K562 (cell line): ENCODE measurements around the gene CD3D. TPM values are rescaled to one million over a fixed set of nuclear protein-coding genes. Genes with fewer than 3 reads are reported as not detected.

Experiments
- ATAC-seq: fragments of 200-7000 bp; cut with Tn5 transposase; 3 replicates; pipeline ENCODE4 v1.9.1; 2020; ENCODE audit warnings: moderate library complexity
- BruUV-seq: library from RNA; stranded (reverse); fragments of 400-500 nt; replicated peaks from 2 replicates; lab custom pipeline; 2021; lab: Mats Ljungman, UMichigan
- CTCF ChIA-PET: fragments of 300-600 bp; formaldehyde crosslinking; extraction: SDS; loops from one replicate; lab custom pipeline; 2021; ENCODE audit warnings: low intra/inter-chr PET ratio; lab: Yijun Ruan, JAX
- POLR2A ChIA-PET: fragments of 300-600, 350-650 bp; sonication (Branson Sonifier 250); formaldehyde crosslinking; extraction: SDS; loops from one replicate; lab custom pipeline; 2021; ENCODE audit warnings: antibody characterized with exemption, inconsistent platforms; lab: Yijun Ruan, JAX
- DNase-seq, 4 experiments: peaks; one replicate each; pipeline versions ENCODE4 v3.0.0 to v3.0.0-alpha.2; 2011 to 2018; ENCODE audit warnings: low spot score in 3 of 4, mixed read lengths in 3 of 4; ENCODE audit errors: extremely low read depth in 1 of 4
- FAIRE-seq: peaks from 2 replicates; lab custom pipeline; 2011; peaks lifted over from hg19 to GRCh38; lab: Jason Lieb, UNC
- H2AFZ ChIP-seq: 2 replicates; pipeline ENCODE4 v1.6.0; 2011; ENCODE audit warnings: low read depth, low read length, control low read depth, inconsistent platforms
- H3K27ac ChIP-seq: fragments of 200-600 bp; 3 replicates; pipeline ENCODE4 v1.8.0; 2011; ENCODE audit warnings: low read depth, mild to moderate bottlenecking, control low read depth, inconsistent platforms, low read length, moderate library complexity, mixed read lengths; ENCODE audit errors: extremely low read depth
- H3K27me3 ChIP-seq, 2 experiments: fragments of 300-600 bp in 1 of 2; 2 replicates in 1 of 2; 3 replicates in 1 of 2; pipeline versions ENCODE4 v1.6.0 to v1.8.0; 2011; ENCODE audit warnings: inconsistent platforms in 2 of 2, low read length in 2 of 2, mild to moderate bottlenecking in 1 of 2, mixed read lengths in 1 of 2, moderate library complexity in 1 of 2; ENCODE audit not compliant: control insufficient read depth in 2 of 2, insufficient read depth in 2 of 2
- H3K36me3 ChIP-seq: fragments of 300-600 bp; 3 replicates; pipeline ENCODE4 v1.8.0; 2011; ENCODE audit warnings: mild to moderate bottlenecking, low read length, inconsistent platforms; ENCODE audit not compliant: control insufficient read depth, insufficient read depth
- H3K4me1 ChIP-seq, 2 experiments: fragments of 200-600 bp in 1 of 2; replicated peaks in 1 of 2; 2 replicates in 1 of 2; 3 replicates in 1 of 2; pipeline versions ENCODE4 v1.5.1 to v1.8.0; 2011; ENCODE audit warnings: inconsistent platforms in 2 of 2, low read length in 2 of 2, mild to moderate bottlenecking in 1 of 2, mixed read lengths in 1 of 2, moderate library complexity in 1 of 2; ENCODE audit not compliant: control insufficient read depth in 2 of 2, insufficient read depth in 2 of 2
- H3K4me2 ChIP-seq: 2 replicates; pipeline ENCODE4 v1.6.1; 2011; ENCODE audit warnings: low read length, control low read depth, inconsistent platforms, mixed read lengths; ENCODE audit not compliant: insufficient read depth
- H3K4me3 ChIP-seq: fragments of 200-600 bp; sonication (generic), shearing (Covaris generic); 2 replicates; pipeline ENCODE4 v1.5.1; 2016; ENCODE audit warnings: control low read depth, inconsistent platforms
- H3K79me2 ChIP-seq: fragments of 200-600 bp; 3 replicates; pipeline ENCODE4 v1.8.0; 2011; ENCODE audit warnings: low read length, inconsistent platforms; ENCODE audit not compliant: control insufficient read depth, insufficient read depth
- H3K9ac ChIP-seq, 2 experiments: 2 replicates each; pipeline versions ENCODE4 v1.6.0 to v1.6.1; 2011; ENCODE audit warnings: low read depth in 2 of 2, low read length in 2 of 2, control low read depth in 1 of 2, inconsistent platforms in 1 of 2, mild to moderate bottlenecking in 1 of 2, mixed read lengths in 1 of 2; ENCODE audit not compliant: insufficient read depth in 1 of 2
- H3K9me1 ChIP-seq: one replicate; pipeline ENCODE4 v1.6.0; 2011; ENCODE audit warnings: inconsistent platforms, mild to moderate bottlenecking, low read length, moderate library complexity; ENCODE audit not compliant: control insufficient read depth, insufficient read depth
- H3K9me3 ChIP-seq: replicated peaks from 2 replicates; pipeline ENCODE4 v1.5.1; 2011; ENCODE audit warnings: low read depth, low read length, inconsistent platforms; ENCODE audit not compliant: control insufficient read depth, insufficient read depth
- H4K20me1 ChIP-seq: replicated peaks from 2 replicates; pipeline ENCODE4 v1.6.1; 2011; ENCODE audit warnings: low read length, inconsistent platforms, mixed read lengths; ENCODE audit not compliant: control insufficient read depth, insufficient read depth
- CXXC5 ChIP-seq: fragments of 250-450 bp; sonication (Bioruptor Pico); IDR thresholded peaks from 2 replicates; pipeline ENCODE4 v1.8.0; 2022; ENCODE audit warnings: inconsistent platforms, mild to moderate bottlenecking, moderate library complexity
- EHMT2 ChIP-seq: fragments of 450-650 bp; IDR thresholded peaks from 2 replicates; pipeline ENCODE4 v1.6.1; 2018; ENCODE audit warnings: antibody characterized with exemption
- JUNB ChIP-seq: fragments of 450-650 bp; formaldehyde crosslinking; conservative IDR thresholded peaks from 2 replicates; pipeline ENCODE4 v1.4.0; 2020; ENCODE audit warnings: mild to moderate bottlenecking
- MCM5 ChIP-seq: fragments of 450-650 bp; IDR thresholded peaks from 2 replicates; pipeline ENCODE4 v1.6.1; 2016; ENCODE audit warnings: low read depth
- RNF2 ChIP-seq: sonication (generic); IDR thresholded peaks from 2 replicates; pipeline ENCODE4 v1.6.1; 2016
- SIN3A ChIP-seq, 2 experiments: fragments of 150-350 bp in 1 of 2; IDR thresholded peaks; 2 replicates each; pipeline ENCODE4 v1.6.1; 2011 to 2016; ENCODE audit warnings: borderline replicate concordance in 2 of 2, low read depth in 2 of 2, low read length in 2 of 2, mild to moderate bottlenecking in 2 of 2, moderate library complexity in 2 of 2; ENCODE audit not compliant: control insufficient read depth in 1 of 2
- SNRNP70 ChIP-seq: fragments of 200-400 bp; formaldehyde crosslinking; optimal IDR thresholded peaks from 2 replicates; pipeline ENCODE3; 2017; ENCODE audit warnings: low read depth, low read length
- YY1 ChIP-seq, 3 experiments: IDR thresholded peaks; 2 replicates each; pipeline ENCODE4 v1.6.1; 2011; ENCODE audit warnings: low read length in 2 of 3, mild to moderate bottlenecking in 2 of 3, moderate library complexity in 2 of 3, borderline replicate concordance in 1 of 3, control low read depth in 1 of 3, low read depth in 1 of 3; ENCODE audit not compliant: insufficient read depth in 3 of 3, insufficient replicate concordance in 2 of 3, control insufficient read depth in 1 of 3, insufficient read length in 1 of 3; ENCODE audit errors: extremely low read depth in 1 of 3
- ZNF175 ChIP-seq: fragments of 200-800 bp; sonication (Bioruptor generic); IDR thresholded peaks from 2 replicates; pipeline ENCODE4 v1.6.1; 2016; ENCODE audit warnings: low read depth, mild to moderate bottlenecking, missing genetic modification characterization, missing compliant biosample characterization
- ZNF311 ChIP-seq: fragments of 250-450 bp; sonication (Bioruptor Pico); IDR thresholded peaks from 2 replicates; pipeline ENCODE4 v1.4.0; 2020; ENCODE audit warnings: mild to moderate bottlenecking, moderate library complexity
- ZNF785 ChIP-seq: fragments of 250-450 bp; sonication (Bioruptor Pico); IDR thresholded peaks from 2 replicates; pipeline ENCODE4 v1.4.0; 2020; ENCODE audit warnings: mild to moderate bottlenecking
- WGBS: fragments of 100-300 bp; shearing (Covaris generic); methylation state at CpG from one replicate; pipeline ENCODE4 v1.1.6; 2016; ENCODE audit warnings: low coverage, mixed read lengths; ENCODE audit not compliant: insufficient coverage; ENCODE audit errors: missing lambda C conversion rate; 5-methylcytosine and 5-hydroxymethylcytosine counted together
- in situ Hi-C: fragments of 300-500 bp; cut with MboI; formaldehyde crosslinking; loops from 4 replicates; pipeline ENCODE4 v1.15.0; 2018; ENCODE audit warnings: inconsistent platforms, mixed read lengths
- intact Hi-C: fragments of 100-400 bp; cut with micrococcal nuclease; formaldehyde crosslinking; loops from 2 replicates; pipeline ENCODE4 v1.14.2; 2022
- polyA plus RNA-seq, 8 experiments: library from polyadenylated mRNA; depleted of rRNA in 4 of 8; stranded (reverse) in 5 of 8; unstranded in 3 of 8; fragments of >200 nt; fragmentation: Nextera tagmentation in 2 of 8; fragmentation: Illumina TruSeq in 1 of 8; extraction: Ambion mirVana in 2 of 8; extraction: Trizol in 1 of 8; gene quantifications; 2 replicates each; pipeline versions ENCODE4 v1.2.1 to v1.2.3, GENCODE V29; 2011 to 2014; ENCODE audit warnings: inconsistent platforms in 1 of 8, missing spikeins in 1 of 8
- total RNA-seq, 7 experiments: library from RNA; depleted of rRNA in 6 of 7; stranded (reverse); fragments of >200 nt in 6 of 7; fragmentation: Illumina TruSeq in 2 of 7; extraction: Trizol in 2 of 7; gene quantifications; 2 replicates each; pipeline versions ENCODE4 v1.2.1 to v1.2.3, GENCODE V29; 2011 to 2021; ENCODE audit warnings: low replicate concordance in 1 of 7
- TF ChIP-seq, protein P1 (sequence below): fragments of 250-450 bp; sonication (Bioruptor Pico); IDR thresholded peaks from 2 replicates; pipeline ENCODE4 v1.4.0; 2020; ENCODE audit warnings: borderline replicate concordance

The CD3D gene
- total and polyA plus RNA-seq, 9 of the 15 experiments (the other 6 are each of a cell fraction or from before 2014, with no cell fraction given) = 36.2 to 238 (median 67.1) TPM

GRCh38 chr11:118349475-118349874 lies 7.0 kb upstream of the CD3D start:
- no peak overlapping the region for H3K27ac ChIP-seq
- no peak for TF ChIP-seq ZNF785 (CRISPR knock-in tag)
- TF ChIP-seq ZNF311 (CRISPR knock-in tag) = no peak
- BruUV-seq = no TSS peak
- no peak for ATAC-seq
- no peaks in the 10 kb centered on the region for H4K20me1 ChIP-seq
- no peak overlapping the region for H3K4me3 ChIP-seq
- FAIRE-seq = no peak
- H2AFZ ChIP-seq = no peak overlapping the region
- WGBS = 33% methylated on average over 6 of the region's 6 CpGs
- no peak for DNase-seq
- H3K36me3 ChIP-seq = no peaks in the 10 kb centered on the region
- intact Hi-C loops (loop anchor here (5.0 kb wide), 1 partner anchor 37 kb away; no protein-coding TSS in a partner anchor), in situ Hi-C loops (no loop called here)
- H3K9ac ChIP-seq = no peak overlapping the region
- no peaks in the 10 kb centered on the region for H3K79me2 ChIP-seq
- CTCF ChIA-PET = no interaction called here
- POLR2A ChIA-PET = interaction anchor here (0.8 kb wide), 1 partner anchor 198 kb away, joined by 3 read pairs; no protein-coding TSS in a partner anchor
- peaks cover 0 to 4% of the 10 kb centered on the region in 2 experiments; a peak in 1 of 5 replicates for H3K27me3 ChIP-seq
- no peak overlapping the region for H3K4me2 ChIP-seq
- no peaks in the 10 kb centered on the region for H3K9me3 ChIP-seq
- peaks cover 0 to 6% of the 10 kb centered on the region in 2 experiments; a peak in 1 of 5 replicates for H3K4me1 ChIP-seq
- no peaks in the 10 kb centered on the region for H3K9me1 ChIP-seq

GRCh38 chr11:118343981-118344515 lies 1.5 kb upstream of the CD3D start, which contains the start of gene CD3G:
TSS of gene CD3G (plus strand) at chr11:118344344. CDS start at chr11:118344424, 80 bp downstream.
- Histone ChIP-seq H3K27me3 (no peaks in the 10 kb centered on the region; a peak in 1 of 5 replicates), H3K9me3 (no peaks in the 10 kb centered on the region), H4K20me1 (no peaks in the 10 kb centered on the region), H3K27ac (no peak within 1 kb of the TSS), H3K9me1 (no peaks in the 10 kb centered on the region), H3K36me3 (no peaks in the 10 kb centered on the region), H3K79me2 (peaks cover 8% of the 10 kb centered on the region; the same call in 2 of the 3 replicates), H2AFZ (peak within 1 kb of the TSS; percentile 63), H3K4me2 (no peak within 1 kb of the TSS), H3K9ac (no peak within 1 kb of the TSS), H3K4me1 (peaks cover 5 to 39% of the 10 kb centered on the region in 2 experiments; a peak in 4 of 5 replicates), H3K4me3 (no peak within 1 kb of the TSS)
- in situ Hi-C loops = no loop called here
- ATAC-seq (0 out of 3 replicates have a peak, but pooled peaks have one; percentile 16), FAIRE-seq (no peak), DNase-seq (no peak)
- ChIA-PET POLR2A (interaction anchor here (2.5 kb wide), 1 partner anchor 17 kb away, joined by 7 read pairs; no protein-coding TSS in a partner anchor), CTCF (no interaction called here)
- intact Hi-C loops = no loop called here
- 64% methylated on average over 5 of the region's 6 CpGs for WGBS
- BruUV-seq = no TSS peak
- no peak for TF ChIP-seq YY1 (IDR thresholded peaks at IDR 0.05; ENCODE audit: borderline replicate concordance in 1 of 3, control insufficient read depth in 1 of 3, extremely low read depth in 1 of 3, insufficient read depth in 3 of 3, insufficient read length in 1 of 3, insufficient replicate concordance in 2 of 3, low read depth in 1 of 3, low read length in 2 of 3)
- TF ChIP-seq EHMT2 = no peak
- TF ChIP-seq CXXC5 = no peak
- TF ChIP-seq, protein P1, sequence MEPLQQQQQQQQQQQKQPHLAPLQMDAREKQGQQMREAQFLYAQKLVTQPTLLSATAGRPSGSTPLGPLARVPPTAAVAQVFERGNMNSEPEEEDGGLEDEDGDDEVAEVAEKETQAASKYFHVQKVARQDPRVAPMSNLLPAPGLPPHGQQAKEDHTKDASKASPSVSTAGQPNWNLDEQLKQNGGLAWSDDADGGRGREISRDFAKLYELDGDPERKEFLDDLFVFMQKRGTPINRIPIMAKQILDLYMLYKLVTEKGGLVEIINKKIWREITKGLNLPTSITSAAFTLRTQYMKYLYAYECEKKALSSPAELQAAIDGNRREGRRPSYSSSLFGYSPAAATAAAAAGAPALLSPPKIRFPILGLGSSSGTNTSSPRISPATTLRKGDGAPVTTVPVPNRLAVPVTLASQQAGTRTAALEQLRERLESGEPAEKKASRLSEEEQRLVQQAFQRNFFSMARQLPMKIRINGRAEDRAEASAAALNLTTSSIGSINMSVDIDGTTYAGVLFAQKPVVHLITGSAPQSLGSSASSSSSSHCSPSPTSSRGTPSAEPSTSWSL (CRISPR knock-in tag) = no peak
- TF ChIP-seq MCM5 = no peak
- no peak for TF ChIP-seq ZNF175 (CRISPR knock-in tag)
- no peak for TF ChIP-seq RNF2
- no peak for TF ChIP-seq SIN3A (IDR thresholded peaks at IDR 0.05; ENCODE audit: borderline replicate concordance in 2 of 2, control insufficient read depth in 1 of 2, low read depth in 2 of 2, low read length in 2 of 2)
- TF ChIP-seq JUNB (CRISPR knock-in tag) = no peak
- TF ChIP-seq SNRNP70 = no peak
